IMR-90 (cell line): ENCODE data around the gene ABTB2. TPM values are rescaled to one million over a fixed set of nuclear protein-coding genes. Genes with fewer than 3 reads are reported as not detected.
A peak's percentile ranks its signal among the peaks of the same experiment; 100 is the strongest.

ENCODE experiments used
- ATAC-seq: fragments of 200-7000 bp; cut with Tn5 transposase; 2 replicates; pipeline ENCODE4 v1.9.1; 2020; ENCODE audit warnings: low read depth, mild to moderate bottlenecking, moderate library complexity
- BruUV-seq: library from RNA; stranded (reverse); fragments of 400-500 nt; replicated peaks from 2 replicates; lab custom pipeline; 2021; lab: Mats Ljungman, UMichigan
- CTCF ChIA-PET: fragments of 300-600 bp; formaldehyde crosslinking; extraction: SDS; loops from one replicate; lab custom pipeline; 2021; ENCODE audit warnings: antibody characterized with exemption; lab: Yijun Ruan, JAX
- POLR2A ChIA-PET: fragments of 300-600 bp; sonication (Branson Sonifier 250); formaldehyde crosslinking; loops from one replicate; lab custom pipeline; 2022; ENCODE audit warnings: antibody characterized with exemption; ENCODE audit not compliant: unreplicated experiment; lab: Charles Lee
- DNase-seq: peaks from one replicate; pipeline ENCODE4 v3.0.0; 2013
- H2AFZ ChIP-seq: replicated peaks from 2 replicates; pipeline ENCODE3; 2013; ENCODE audit warnings: low read length, mild to moderate bottlenecking; ENCODE audit not compliant: poor library complexity
- H2AK5ac ChIP-seq: 2 replicates; pipeline ENCODE4 v1.6.1; 2013; ENCODE audit warnings: low read depth, low read length, inconsistent platforms
- H2AK9ac ChIP-seq: replicated peaks from 2 replicates; pipeline ENCODE3; 2013; ENCODE audit warnings: mild to moderate bottlenecking, low read depth, low read length, moderate library complexity; ENCODE audit not compliant: poor library complexity
- H2BK120ac ChIP-seq: 2 replicates; pipeline ENCODE4 v1.6.1; 2013; ENCODE audit warnings: low read depth, low read length, inconsistent platforms
- H2BK15ac ChIP-seq: 3 replicates; pipeline ENCODE4 v1.6.1; 2013; ENCODE audit warnings: low read depth, low read length, inconsistent platforms
- H2BK20ac ChIP-seq: 2 replicates; pipeline ENCODE4 v1.6.1; 2013; ENCODE audit warnings: low read depth, mild to moderate bottlenecking, inconsistent platforms, low read length, moderate library complexity
- H2BK5ac ChIP-seq: 2 replicates; pipeline ENCODE4 v1.6.1; 2013; ENCODE audit warnings: mild to moderate bottlenecking, low read depth, low read length, inconsistent platforms; ENCODE audit not compliant: poor library complexity, severe bottlenecking
- H3K14ac ChIP-seq: replicated peaks from 2 replicates; pipeline ENCODE4 v1.6.1; 2013; ENCODE audit warnings: low read depth, low read length, inconsistent platforms
- H3K18ac ChIP-seq: 2 replicates; pipeline ENCODE4 v1.6.1; 2013; ENCODE audit warnings: low read depth, low read length, control low read depth
- H3K23ac ChIP-seq: 2 replicates; pipeline ENCODE4 v1.6.1; 2013; ENCODE audit warnings: low read depth, low read length, inconsistent platforms
- H3K27ac ChIP-seq: 2 replicates; pipeline ENCODE4 v1.5.1; 2013; ENCODE audit warnings: mild to moderate bottlenecking, control low read depth, low read length; ENCODE audit not compliant: insufficient read depth
- H3K27me3 ChIP-seq: 2 replicates; pipeline ENCODE4 v1.6.1; 2013; ENCODE audit warnings: low read length; ENCODE audit not compliant: control insufficient read depth, insufficient read depth
- H3K36me3 ChIP-seq: 2 replicates; pipeline ENCODE4 v1.6.1; 2013; ENCODE audit warnings: low read length, mixed read lengths; ENCODE audit not compliant: control insufficient read depth, insufficient read depth
- H3K4ac ChIP-seq: 2 replicates; pipeline ENCODE4 v1.6.1; 2013; ENCODE audit warnings: low read depth, low read length, inconsistent platforms
- H3K4me1 ChIP-seq: 2 replicates; pipeline ENCODE4 v1.6.1; 2013; ENCODE audit warnings: low read length, mixed read lengths; ENCODE audit not compliant: control insufficient read depth, insufficient read depth
- H3K4me2 ChIP-seq: 2 replicates; pipeline ENCODE4 v1.6.1; 2013; ENCODE audit warnings: low read depth, mild to moderate bottlenecking, control low read depth, low read length, moderate library complexity
- H3K4me3 ChIP-seq: 2 replicates; pipeline ENCODE4 v1.5.1; 2013; ENCODE audit warnings: low read depth, mild to moderate bottlenecking, control low read depth, low read length, moderate library complexity; ENCODE audit not compliant: insufficient read depth
- H3K56ac ChIP-seq: 2 replicates; pipeline ENCODE4 v1.6.1; 2013; ENCODE audit warnings: low read length, inconsistent platforms; ENCODE audit not compliant: insufficient read depth; ENCODE audit errors: extremely low read depth
- H3K79me1 ChIP-seq, 2 experiments: 2 replicates each; pipeline ENCODE4 v1.6.1; 2013; ENCODE audit warnings: low read length in 2 of 2, inconsistent platforms in 1 of 2, low read depth in 1 of 2
- H3K9ac ChIP-seq: 2 replicates; pipeline ENCODE4 v1.6.1; 2013; ENCODE audit warnings: low read depth, low read length, control low read depth
- H3K9me1 ChIP-seq: 2 replicates; pipeline ENCODE4 v1.6.1; 2013; ENCODE audit warnings: low read length, inconsistent platforms; ENCODE audit not compliant: insufficient read depth
- H3K9me3 ChIP-seq: 2 replicates; pipeline ENCODE4 v1.6.1; 2013; ENCODE audit warnings: low read length; ENCODE audit not compliant: control insufficient read depth, insufficient read depth
- H4K20me1 ChIP-seq: 2 replicates; pipeline ENCODE4 v1.6.1; 2013; ENCODE audit warnings: low read length, inconsistent platforms; ENCODE audit not compliant: insufficient read depth
- H4K5ac ChIP-seq: 2 replicates; pipeline ENCODE4 v1.6.1; 2013; ENCODE audit warnings: mild to moderate bottlenecking, low read depth, low read length, control low read depth
- H4K8ac ChIP-seq, 2 experiments: 2 replicates each; pipeline ENCODE4 v1.6.1; 2013; ENCODE audit warnings: low read depth in 2 of 2, low read length in 2 of 2, control low read depth in 1 of 2, inconsistent platforms in 1 of 2
- H4K91ac ChIP-seq: 2 replicates; pipeline ENCODE4 v1.6.1; 2013; ENCODE audit warnings: low read depth, low read length, inconsistent platforms; ENCODE audit not compliant: insufficient read depth
- BHLHE40 ChIP-seq: fragments of 150-350 bp; IDR thresholded peaks from 2 replicates; pipeline ENCODE4 v1.6.1; 2016; ENCODE audit warnings: mild to moderate bottlenecking, low read depth, low read length
- CEBPB ChIP-seq: IDR thresholded peaks from 2 replicates; pipeline ENCODE4 v1.6.1; 2012; ENCODE audit warnings: low read depth, low read length, improper control_type of control experiment
- CHD1 ChIP-seq: IDR thresholded peaks from 2 replicates; pipeline ENCODE4 v1.6.1; 2012; ENCODE audit warnings: low read depth, low read length, improper control_type of control experiment
- CTCF ChIP-seq: conservative IDR thresholded peaks from 2 replicates; pipeline ENCODE4 v1.5.1; 2012; ENCODE audit warnings: mild to moderate bottlenecking, low read depth, low read length, improper control_type of control experiment
- ELK1 ChIP-seq: fragments of 150-350 bp; IDR thresholded peaks from 2 replicates; pipeline ENCODE4 v1.6.1; 2016; ENCODE audit warnings: low read depth, mild to moderate bottlenecking, low read length, moderate library complexity, borderline replicate concordance
- FOS ChIP-seq: fragments of 150-350 bp; IDR thresholded peaks from 2 replicates; pipeline ENCODE4 v1.6.1; 2016; ENCODE audit warnings: low read depth, low read length
- MAFK ChIP-seq: IDR thresholded peaks from 2 replicates; pipeline ENCODE4 v1.6.1; 2012; ENCODE audit warnings: low read depth, low read length, improper control_type of control experiment
- MAZ ChIP-seq: IDR thresholded peaks from 2 replicates; pipeline ENCODE4 v1.6.1; 2012; ENCODE audit warnings: low read depth, mild to moderate bottlenecking, low read length, improper control_type of control experiment, moderate library complexity, borderline replicate concordance
- MXI1 ChIP-seq: IDR thresholded peaks from 2 replicates; pipeline ENCODE4 v1.6.1; 2012; ENCODE audit warnings: low read depth, mild to moderate bottlenecking, low read length, moderate library complexity, borderline replicate concordance
- NFE2L2 ChIP-seq: fragments of 150-350 bp; IDR thresholded peaks from 2 replicates; pipeline ENCODE4 v1.6.1; 2016; ENCODE audit warnings: low read depth, mild to moderate bottlenecking, low read length
- POLR2A ChIP-seq: IDR thresholded peaks from 2 replicates; pipeline ENCODE4 v1.6.1; 2012; ENCODE audit warnings: mild to moderate bottlenecking, low read depth, low read length
- RAD21 ChIP-seq: IDR thresholded peaks from 2 replicates; pipeline ENCODE4 v1.6.1; 2012; ENCODE audit warnings: low read length, improper control_type of control experiment
- RCOR1 ChIP-seq: IDR thresholded peaks from 2 replicates; pipeline ENCODE4 v1.6.1; 2012; ENCODE audit warnings: mild to moderate bottlenecking, low read length, improper control_type of control experiment; ENCODE audit not compliant: insufficient replicate concordance
- RFX5 ChIP-seq: IDR thresholded peaks from 2 replicates; pipeline ENCODE4 v1.8.0; 2012; ENCODE audit warnings: low read depth, mild to moderate bottlenecking, low read length, moderate library complexity
- SMC3 ChIP-seq: fragments of 150-350 bp; IDR thresholded peaks from 2 replicates; pipeline ENCODE4 v1.6.1; 2016; ENCODE audit warnings: low read depth, mild to moderate bottlenecking, antibody characterized with exemption, low read length, moderate library complexity
- WGBS, 2 experiments: methylation state at CpG; one replicate each; pipeline versions ENCODE4 v1.1.5 to v1.1.7; 2013; ENCODE audit warnings: missing lambda C conversion rate in 2 of 2; ENCODE audit not compliant: insufficient read length in 1 of 2; ENCODE audit errors: extremely low coverage in 2 of 2; 5-methylcytosine and 5-hydroxymethylcytosine counted together
- dilution Hi-C: fragments of 300-500 bp; cut with HindIII; formaldehyde crosslinking; loops from one replicate; pipeline ENCODE4 v1.14.3; 2018; ENCODE audit warnings: low sequenced_read_pairs; ENCODE audit not compliant: unreplicated experiment
- in situ Hi-C: fragments of 300-500 bp; cut with MboI; formaldehyde crosslinking; loops from 3 replicates; pipeline ENCODE4 v1.14.3; 2019; ENCODE audit warnings: low sequenced_read_pairs, inconsistent platforms, mixed read lengths
- intact Hi-C: fragments of 100-400 bp; cut with micrococcal nuclease; formaldehyde crosslinking; loops from 2 replicates; pipeline ENCODE4 v1.10.0; 2022
- polyA plus RNA-seq, 3 experiments: library from polyadenylated mRNA; depleted of rRNA; stranded (reverse); fragments of >200 nt; gene quantifications; 2 replicates each; pipeline ENCODE4 v1.2.3, GENCODE V29; 2012; ENCODE audit warnings: low replicate concordance in 1 of 3
- total RNA-seq: library from RNA; depleted of rRNA; stranded (reverse); fragments of >200 nt; gene quantifications from 2 replicates; pipeline ENCODE4 v1.2.3, GENCODE V29; 2012
- TF ChIP-seq, protein P1 (sequence below): fragments of 150-350 bp; IDR thresholded peaks from 2 replicates; pipeline ENCODE4 v1.6.1; 2017; ENCODE audit warnings: mild to moderate bottlenecking, antibody characterized with exemption, low read length, low read depth

Gene ABTB2
- total and polyA plus RNA-seq, 2 of the 4 experiments (the other 2 are of a cell fraction) = 0.18 to 2.0 TPM

DNA sequence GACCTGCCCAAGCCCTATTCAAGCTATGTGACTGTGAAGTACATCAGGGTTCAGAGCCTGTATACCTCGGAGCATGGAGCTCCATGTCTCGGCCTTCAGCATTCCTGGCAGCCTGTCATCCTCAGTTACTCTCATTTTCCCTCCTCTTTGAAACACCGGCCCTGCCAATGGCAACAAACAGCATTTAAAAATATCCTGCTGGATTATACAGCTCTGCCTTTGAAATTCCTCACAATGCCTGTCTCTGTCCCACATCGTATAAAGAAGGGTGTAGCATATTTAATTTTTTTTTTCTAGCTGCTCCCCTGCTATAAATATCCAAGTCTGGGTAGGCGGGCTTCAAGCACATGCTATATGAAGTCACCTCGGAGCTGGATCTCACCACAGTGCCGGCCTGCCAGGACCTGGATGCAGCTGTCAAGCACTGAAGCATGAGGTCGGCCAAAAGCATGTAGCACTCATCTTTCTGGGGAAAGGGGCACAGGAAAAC is 11.8 kb downstream of the ABTB2 start:
- peaks cover 8% of the 10 kb centered on the region; the same call in 1 of the 2 replicates for H3K27me3 ChIP-seq
- no peak overlapping the region for H3K9ac ChIP-seq
- no peak for ATAC-seq
- no peak overlapping the region; the same call in 1 of the 2 replicates for H3K18ac ChIP-seq
- no peaks in the 10 kb centered on the region for H3K9me3 ChIP-seq
- H2BK120ac ChIP-seq = peak overlapping the region; percentile 58
- dilution Hi-C loops (loop anchor here (25.0 kb wide), 1 partner anchor 159 kb away; no protein-coding TSS in a partner anchor), in situ Hi-C loops (no loop called here), intact Hi-C loops (no loop called here)
- no peak overlapping the region for H3K56ac ChIP-seq
- H3K4ac ChIP-seq = peak overlapping the region; percentile 48
- no peak overlapping the region for H2AFZ ChIP-seq
- peaks cover 39% of the 10 kb centered on the region for H3K9me1 ChIP-seq
- H4K5ac ChIP-seq = no peak overlapping the region
- no peak overlapping the region for H3K27ac ChIP-seq
- H3K23ac ChIP-seq = peak overlapping the region; percentile 65; the same call in 1 of the 2 replicates
- peak overlapping the region; percentile 46 for H2BK20ac ChIP-seq
- H4K91ac ChIP-seq = 0 out of 2 replicates have a peak overlapping the region, but pooled peaks have one; percentile 17
- peak overlapping the region in 1 of 2 experiments; percentile 19; a peak in 1 of 4 replicates for H4K8ac ChIP-seq
- peaks cover 27% of the 10 kb centered on the region for H3K4me1 ChIP-seq
- CTCF ChIA-PET = interaction anchor here (1.5 to 2.5 kb wide), 2 partner anchors 9 to 172 kb away, joined by 3 to 14 read pairs; no protein-coding TSS in a partner anchor
- H3K79me1 ChIP-seq = no peaks in the 10 kb centered on the region
- no peak overlapping the region for H2BK15ac ChIP-seq
- no peak overlapping the region for H3K4me3 ChIP-seq
- DNase-seq = peak; percentile 24
- no TSS peak for BruUV-seq
- POLR2A ChIA-PET = no interaction called here
- peaks cover 10% of the 10 kb centered on the region; the same call in 1 of the 2 replicates for H4K20me1 ChIP-seq
- peak overlapping the region; percentile 29 for H3K14ac ChIP-seq
- H3K36me3 ChIP-seq = no peaks in the 10 kb centered on the region
- no peak overlapping the region for H3K4me2 ChIP-seq
- TF ChIP-seq CTCF (no peak), POLR2A (no peak), RCOR1 (no peak), BHLHE40 (no peak), RFX5 (no peak), MXI1 (no peak), MAFK (no peak), ELK1 (no peak), CEBPB (no peak), FOS (no peak), SMC3 (no peak), CHD1 (no peak), NFE2L2 (no peak), MAZ (no peak), RAD21 (no peak)
- TF ChIP-seq, protein P1, sequence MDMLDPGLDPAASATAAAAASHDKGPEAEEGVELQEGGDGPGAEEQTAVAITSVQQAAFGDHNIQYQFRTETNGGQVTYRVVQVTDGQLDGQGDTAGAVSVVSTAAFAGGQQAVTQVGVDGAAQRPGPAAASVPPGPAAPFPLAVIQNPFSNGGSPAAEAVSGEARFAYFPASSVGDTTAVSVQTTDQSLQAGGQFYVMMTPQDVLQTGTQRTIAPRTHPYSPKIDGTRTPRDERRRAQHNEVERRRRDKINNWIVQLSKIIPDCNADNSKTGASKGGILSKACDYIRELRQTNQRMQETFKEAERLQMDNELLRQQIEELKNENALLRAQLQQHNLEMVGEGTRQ = no peak
- peak overlapping the region; percentile 57; the same call in 1 of the 2 replicates for H2AK5ac ChIP-seq
- 31% methylated on average over 3 of the region's 8 CpGs; no CpG with 5 or more reads in 1 of the 2 experiments for WGBS, 2 experiments
- no peak overlapping the region for H2BK5ac ChIP-seq
- H2AK9ac ChIP-seq = no peak overlapping the region
